Fibroblast of pulmonary artery (primary cell): Measurements from ENCODE around the gene CCHCR1.

Experiments used
- DNase-seq: peaks from one replicate; pipeline ENCODE4 v3.0.0-alpha.2; 2010; ENCODE audit warnings: low read depth
- H3K4me3 ChIP-seq: replicated peaks from 2 replicates; pipeline ENCODE4 v1.5.1; 2011; ENCODE audit warnings: low read depth, mild to moderate bottlenecking, control low read depth, low read length, moderate library complexity
- CTCF ChIP-seq: IDR thresholded peaks from 2 replicates; pipeline ENCODE4 v1.5.1; 2011; ENCODE audit warnings: mild to moderate bottlenecking, control low read depth, low read length, inconsistent platforms; ENCODE audit errors: missing control alignments

CCHCR1 gene

GRCh38 chr6:31138982-31139381 is 18.6 kb downstream of the CCHCR1 start, which contains the start of gene PSORS1C2:
Gene PSORS1C2, minus strand, starts transcription at chr6:31139066. Its CDS starts 40 bp downstream, at chr6:31139026.
- TF ChIP-seq CTCF: no peak
- no peak within 1 kb of the TSS for H3K4me3 ChIP-seq
- no peak for DNase-seq

- TF ChIP-seq CTCF: no peak
- no peak overlapping the region for H3K4me3 ChIP-seq
- no peak for DNase-seq
Observed at GRCh38 chr6:31135710-31136109, 21.9 kb downstream of the CCHCR1 start.

- no peak for TF ChIP-seq CTCF
- no peak for DNase-seq
- no peak overlapping the region for H3K4me3 ChIP-seq
Observed at GRCh38 chr6:31132806-31133205, 24.8 kb downstream of the CCHCR1 start.

- no peak for DNase-seq
- no peak for TF ChIP-seq CTCF
- H3K4me3 ChIP-seq: no peak overlapping the region
Observed at GRCh38 chr6:31131595-31131994, 26.0 kb downstream of the CCHCR1 start.

GRCh38 chr6:31130751-31131150 is 26.9 kb downstream of the CCHCR1 start:
- H3K4me3 ChIP-seq: no peak overlapping the region
- DNase-seq: no peak
- TF ChIP-seq CTCF: no peak

- DNase-seq: no peak
- no peak for TF ChIP-seq CTCF
- H3K4me3 ChIP-seq: no peak overlapping the region
Observed at GRCh38 chr6:31129130-31129529, 28.5 kb downstream of the CCHCR1 start.

- DNase-seq: peak; percentile 39
- no peak overlapping the region for H3K4me3 ChIP-seq
- TF ChIP-seq CTCF: peak; percentile 94
Observed at GRCh38 chr6:31128093-31128676, 29.4 kb downstream of the CCHCR1 start.
